WTC11 (cell line): Measurements from ENCODE around the gene KCNJ6.

Experiments used
- ATF3 ChIP-seq: sonication (generic); formaldehyde crosslinking; conservative IDR thresholded peaks from 2 replicates; pipeline ENCODE4 v1.8.1; 2022; ENCODE audit warnings: mild to moderate bottlenecking, missing genetic modification reagents
- CTCF ChIP-seq: fragments of 200-600 bp; IDR thresholded peaks from 2 replicates; pipeline ENCODE4 v1.8.0; 2022; ENCODE audit warnings: antibody characterized with exemption
- E2F1 ChIP-seq: sonication (generic); formaldehyde crosslinking; IDR thresholded peaks from 2 replicates; pipeline ENCODE4 v1.8.0; 2022; ENCODE audit warnings: mild to moderate bottlenecking, missing genetic modification reagents
- SP1 ChIP-seq: sonication (generic); formaldehyde crosslinking; conservative IDR thresholded peaks from 2 replicates; pipeline ENCODE4 v1.8.1; 2022; ENCODE audit warnings: missing genetic modification reagents
- ZNF317 ChIP-seq: sonication (generic); formaldehyde crosslinking; IDR thresholded peaks from 2 replicates; pipeline ENCODE4 v1.8.1; 2023; ENCODE audit warnings: low read depth, mild to moderate bottlenecking, moderate library complexity, missing genetic modification reagents, borderline replicate concordance

- no peak for TF ChIP-seq E2F1 (CRISPR knock-in tag)
- TF ChIP-seq CTCF: no peak
- no peak for TF ChIP-seq SP1 (CRISPR knock-in tag)
- TF ChIP-seq ZNF317 (CRISPR knock-in tag): no peak
- TF ChIP-seq ATF3 (CRISPR knock-in tag): no peak
Measured at GRCh38 chr21:37711286-37711829, 204.9 kb downstream of the KCNJ6 start.
